NCI-H1092 treated with DMSO at 0.1 percent for 48 hours (cell line): ENCODE results near the gene PRAC1.

Experiments used
- DNase-seq: peaks from one replicate; lab custom pipeline; 2025; lab: John Stamatoyannopoulos, UW

The PRAC1 gene

DNA sequence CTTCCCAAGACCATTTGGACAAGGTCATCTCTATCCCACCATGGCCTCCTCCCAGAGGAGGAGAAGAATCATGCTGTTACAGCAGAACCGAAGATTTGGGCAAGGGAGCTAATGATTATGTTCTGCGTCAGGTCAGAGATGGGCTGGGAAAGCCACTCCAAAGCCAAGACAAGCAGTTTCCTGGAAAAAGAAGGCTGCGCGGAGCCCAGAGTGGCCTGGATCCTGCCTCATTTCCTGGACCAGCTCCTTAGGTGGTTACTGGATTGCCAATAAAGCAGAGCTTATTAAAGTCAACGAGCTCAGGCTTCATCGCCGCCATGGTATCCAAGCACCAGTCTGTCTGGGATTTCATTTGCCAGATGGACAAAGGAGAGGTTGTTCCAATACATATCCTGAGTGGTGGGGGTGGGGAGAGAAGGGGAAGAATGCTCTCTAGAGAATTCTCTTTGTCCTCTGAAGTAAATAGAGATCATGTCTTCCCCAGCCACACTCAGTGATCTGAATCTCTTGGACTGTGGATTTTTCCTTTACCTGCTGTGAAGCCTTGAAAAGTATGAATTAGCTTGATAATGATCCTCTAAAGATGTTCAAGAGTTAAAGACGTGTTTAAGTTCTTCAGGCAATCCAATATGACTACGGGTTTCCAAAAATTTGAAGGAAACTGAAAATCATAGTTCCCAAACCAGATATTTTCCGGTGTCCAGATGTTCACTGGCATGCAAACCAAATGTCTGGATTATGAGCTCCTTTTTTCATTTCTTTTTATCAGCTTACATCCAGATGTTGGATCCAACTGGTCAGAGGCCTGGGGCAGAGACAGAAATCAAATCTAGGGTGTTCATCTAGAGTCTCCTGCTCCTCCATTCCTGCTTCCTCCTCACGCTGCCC, 17.7 kb downstream of the PRAC1 start:
- no peak for DNase-seq

- no peak for DNase-seq
Observed at GRCh38 chr17:48701864-48702532, 20.3 kb downstream of the PRAC1 start.

DNA sequence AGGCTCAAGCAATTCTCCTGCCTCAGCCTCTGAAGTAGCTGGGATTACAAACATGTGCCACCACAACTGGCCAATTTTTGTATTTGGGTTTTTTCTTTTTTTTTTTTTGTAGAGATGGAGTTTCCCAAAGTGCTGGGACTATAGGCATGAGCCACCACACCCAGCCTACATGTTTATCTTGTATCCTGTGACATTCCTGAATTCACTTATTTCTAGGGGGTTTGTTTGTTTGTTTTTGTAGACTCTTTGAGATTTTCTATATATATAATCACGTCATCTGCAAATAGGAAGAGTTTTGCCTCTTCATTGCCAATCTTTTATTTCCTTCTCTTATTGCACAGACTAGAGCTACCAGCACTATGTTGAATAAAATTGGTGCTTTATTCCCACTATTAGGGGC, 29.1 kb downstream of the PRAC1 start:
- no peak for DNase-seq

GRCh38 chr17:48692049-48692448, 30.3 kb downstream of the PRAC1 start:
- no peak for DNase-seq

DNA sequence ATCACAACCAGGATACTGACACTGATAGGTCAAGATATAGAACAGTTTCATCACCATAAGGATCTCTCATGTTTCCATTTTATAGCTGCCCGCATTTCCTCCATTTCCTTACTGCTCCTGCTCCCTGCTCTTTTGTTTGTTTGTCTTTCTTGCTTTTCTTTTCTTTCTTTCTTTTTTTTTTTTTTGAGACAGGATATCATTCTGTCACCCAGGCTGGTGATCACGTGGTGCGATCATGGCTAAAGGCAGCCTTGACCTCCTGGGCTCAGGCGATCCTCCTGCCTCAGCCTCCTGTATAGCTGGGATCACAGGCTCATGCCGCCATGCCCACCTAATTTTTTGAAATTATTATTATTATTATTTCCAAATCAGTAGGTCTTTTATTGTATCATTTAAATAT, 31.7 kb downstream of the PRAC1 start:
- DNase-seq: no peak

GRCh38 chr17:48681609-48682008, 40.7 kb downstream of the PRAC1 start:
- no peak for DNase-seq

GRCh38 chr17:48679385-48680096, 42.8 kb downstream of the PRAC1 start:
- no peak for DNase-seq

- DNase-seq: peak; percentile 63
Observed at GRCh38 chr17:48678141-48678971, 44.0 kb downstream of the PRAC1 start.

- no peak for DNase-seq
Observed at GRCh38 chr17:48676963-48677558, 45.3 kb downstream of the PRAC1 start.

DNA sequence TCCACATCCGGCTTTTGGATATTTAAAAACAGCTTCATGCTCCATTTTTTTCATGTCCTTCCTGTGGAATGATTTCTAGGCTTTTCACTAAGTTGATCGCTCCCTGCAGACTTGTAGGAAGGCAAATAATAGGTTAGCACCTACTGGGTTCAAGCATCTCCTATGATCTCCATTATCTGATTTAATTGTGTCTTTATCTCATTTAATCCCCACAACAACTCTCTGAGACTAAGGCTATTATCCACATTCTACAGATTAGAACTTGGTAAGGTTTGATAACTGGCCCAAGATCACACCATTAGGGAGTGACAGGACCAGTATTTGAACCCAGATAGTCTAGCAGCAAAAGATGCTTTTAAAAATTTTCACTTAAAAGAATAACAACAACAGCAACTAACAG, 50.0 kb downstream of the PRAC1 start:
- DNase-seq: no peak
